ENCODE data around the gene SLC4A2.
A peak's percentile ranks its signal among the peaks of the same experiment; 100 is the strongest.
"Not testable (repeated sequence)": the region's sequence is repeated elsewhere in the genome, so short reads cannot be mapped to it uniquely, and the experiment has no call there.

SLC4A2 gene

GRCh38 chr7:151059367-151060112 is at the start of gene SLC4A2:
TSS of gene SLC4A2 (plus strand) at chr7:151059589. CDS start at chr7:151061988, 2,399 bp downstream.
- Histone ChIP-seq H3K4me1 (ENCODE audit: control insufficient read depth in 1 of 2, insufficient read depth in 2 of 2, low read length in 2 of 2) (peaks cover 23 to 49% of the 10 kb centered on the region in 2 donors), H3K9me3 (ENCODE audit: control insufficient read depth in 1 of 2, low read length in 2 of 2) (no peaks in the 10 kb centered on the region), H3K36me3 (ENCODE audit: control insufficient read depth in 1 of 2, insufficient read depth in 2 of 2, low read length in 2 of 2) (peaks cover 1 to 2% of the 10 kb centered on the region in 2 donors), H3K27me3 (ENCODE audit: low read depth, low read length) (no peaks in the 10 kb centered on the region), H3K4me3 (ENCODE audit: low read depth in 1 of 2, low read length in 2 of 2) (peak within 1 kb of the TSS; percentile 92 to 93), H3K27ac (ENCODE audit: low read length) (peak within 1 kb of the TSS; percentile 99)

DNA sequence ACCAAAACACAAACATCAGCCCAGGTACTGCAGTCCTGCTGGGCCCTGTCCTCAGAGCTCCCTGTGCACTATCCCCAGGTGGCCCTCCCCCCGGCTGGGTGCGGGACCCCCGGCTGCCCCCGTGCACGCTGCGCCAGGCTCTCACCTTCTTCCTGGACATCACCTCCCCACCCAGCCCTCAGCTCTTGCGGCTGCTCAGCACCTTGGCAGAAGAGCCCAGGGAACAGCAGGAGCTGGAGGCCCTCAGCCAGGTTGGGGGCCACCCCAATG is 49.4 kb upstream of the SLC4A2 start:
- Histone ChIP-seq H3K36me3 (ENCODE audit: control insufficient read depth in 1 of 2, insufficient read depth in 2 of 2, low read length in 2 of 2) (no peaks in the 10 kb centered on the region), H3K27me3 (ENCODE audit: low read depth, low read length) (peaks cover 5% of the 10 kb centered on the region), H3K4me1 (ENCODE audit: control insufficient read depth in 1 of 2, insufficient read depth in 2 of 2, low read length in 2 of 2) (peaks cover 6 to 36% of the 10 kb centered on the region in 2 donors), H3K9me3 (ENCODE audit: control insufficient read depth in 1 of 2, low read length in 2 of 2) (no peaks in the 10 kb centered on the region), H3K4me3 (ENCODE audit: low read depth in 1 of 2, low read length in 2 of 2) (no peak overlapping the region), H3K27ac (ENCODE audit: low read length) (no peak overlapping the region)

DNA sequence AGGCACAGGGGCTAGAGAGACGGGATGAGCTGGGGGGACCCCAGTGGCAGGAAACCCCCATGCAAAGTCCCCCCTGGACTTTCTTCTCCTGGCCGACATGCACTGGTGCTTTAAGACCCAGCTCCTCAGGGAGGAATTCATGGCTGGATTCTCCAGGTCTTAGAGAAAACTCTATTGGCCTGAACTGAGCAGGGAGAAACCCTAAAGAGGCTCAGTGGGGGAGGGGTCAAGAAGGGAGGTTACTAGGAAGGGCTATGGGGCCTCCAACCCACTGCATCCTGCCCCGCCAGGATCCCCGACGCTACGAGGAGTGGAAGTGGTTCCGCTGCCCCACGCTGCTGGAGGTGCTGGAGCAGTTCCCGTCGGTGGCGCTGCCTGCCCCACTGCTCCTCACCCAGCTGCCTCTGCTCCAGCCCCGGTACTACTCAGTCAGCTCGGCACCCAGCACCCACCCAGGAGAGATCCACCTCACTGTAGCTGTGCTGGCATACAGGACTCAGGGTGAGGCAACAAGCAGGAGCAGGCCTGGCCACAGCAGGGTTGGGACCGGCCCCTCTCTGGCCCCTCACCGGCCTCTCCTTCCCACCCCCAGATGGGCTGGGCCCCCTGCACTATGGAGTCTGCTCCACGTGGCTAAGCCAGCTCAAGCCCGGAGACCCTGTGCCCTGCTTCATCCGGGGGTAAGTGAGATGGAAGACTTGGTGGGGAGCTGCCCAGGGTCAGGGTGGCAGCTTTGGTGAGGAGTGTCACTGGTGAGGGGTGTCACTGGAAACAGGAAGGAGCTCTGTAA is 48.9 kb upstream of the SLC4A2 start:
- H3K9me3 ChIP-seq (ENCODE audit: control insufficient read depth in 1 of 2, low read length in 2 of 2) = no peaks in the 10 kb centered on the region
- H3K27ac ChIP-seq (ENCODE audit: low read length) = no peak overlapping the region
- H3K27me3 ChIP-seq (ENCODE audit: low read depth, low read length) = peaks cover 7% of the 10 kb centered on the region
- peaks cover 6 to 36% of the 10 kb centered on the region in 2 donors for H3K4me1 ChIP-seq (ENCODE audit: control insufficient read depth in 1 of 2, insufficient read depth in 2 of 2, low read length in 2 of 2)
- H3K4me3 ChIP-seq (ENCODE audit: low read depth in 1 of 2, low read length in 2 of 2) = no peak overlapping the region
- H3K36me3 ChIP-seq (ENCODE audit: control insufficient read depth in 1 of 2, insufficient read depth in 2 of 2, low read length in 2 of 2) = no peaks in the 10 kb centered on the region

- peaks cover 10% of the 10 kb centered on the region for H3K27me3 ChIP-seq (ENCODE audit: low read depth, low read length)
- H3K27ac ChIP-seq (ENCODE audit: low read length) = no peak overlapping the region
- H3K4me3 ChIP-seq (ENCODE audit: low read depth in 1 of 2, low read length in 2 of 2) = no peak overlapping the region
- peaks cover 6 to 36% of the 10 kb centered on the region in 2 donors for H3K4me1 ChIP-seq (ENCODE audit: control insufficient read depth in 1 of 2, insufficient read depth in 2 of 2, low read length in 2 of 2)
- no peaks in the 10 kb centered on the region for H3K9me3 ChIP-seq (ENCODE audit: control insufficient read depth in 1 of 2, low read length in 2 of 2)
- no peaks in the 10 kb centered on the region for H3K36me3 ChIP-seq (ENCODE audit: control insufficient read depth in 1 of 2, insufficient read depth in 2 of 2, low read length in 2 of 2)
Observed at GRCh38 chr7:151011097-151011409, 48.3 kb upstream of the SLC4A2 start.

GRCh38 chr7:151011616-151012015 is 47.8 kb upstream of the SLC4A2 start:
- H3K4me3 ChIP-seq (ENCODE audit: low read depth in 1 of 2, low read length in 2 of 2); H3K27me3 ChIP-seq (ENCODE audit: low read depth, low read length); H3K9me3 ChIP-seq (ENCODE audit: control insufficient read depth in 1 of 2, low read length in 2 of 2); H3K36me3 ChIP-seq (ENCODE audit: control insufficient read depth in 1 of 2, insufficient read depth in 2 of 2, low read length in 2 of 2); H3K27ac ChIP-seq (ENCODE audit: low read length): not testable (repeated sequence)
- H3K4me1 ChIP-seq (ENCODE audit: control insufficient read depth in 1 of 2, insufficient read depth in 2 of 2, low read length in 2 of 2) = peaks cover 6 to 34% of the 10 kb centered on the region in 2 donors

DNA sequence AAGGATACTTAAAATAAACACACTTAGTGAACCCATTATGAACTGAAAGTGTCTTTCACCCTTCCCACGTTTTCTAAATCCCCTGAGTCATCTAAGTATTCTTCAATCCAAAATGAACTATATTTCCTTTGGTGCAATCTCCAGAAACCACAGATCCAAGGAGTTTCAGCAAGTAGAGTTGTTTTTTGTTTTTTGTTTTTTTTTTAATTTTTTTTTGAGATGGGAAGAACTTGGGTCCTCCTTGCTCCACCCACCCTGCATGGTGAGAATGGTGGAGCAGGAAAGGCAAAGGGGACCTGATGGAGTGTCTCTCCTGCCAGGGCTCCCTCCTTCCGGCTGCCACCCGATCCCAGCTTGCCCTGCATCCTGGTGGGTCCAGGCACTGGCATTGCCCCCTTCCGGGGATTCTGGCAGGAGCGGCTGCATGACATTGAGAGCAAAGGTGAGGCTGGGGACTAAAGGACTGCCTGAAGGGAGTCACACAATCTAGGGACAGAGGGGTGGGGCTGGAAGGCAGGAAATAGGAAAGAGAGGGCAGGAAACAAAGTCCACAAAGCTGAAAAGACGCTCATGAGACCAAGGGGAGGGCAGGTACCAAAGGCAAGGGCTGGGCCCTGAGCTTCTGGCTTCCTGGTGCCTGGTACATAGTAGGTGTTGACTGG is 47.2 kb upstream of the SLC4A2 start:
- peaks cover 6 to 32% of the 10 kb centered on the region in 2 donors for H3K4me1 ChIP-seq (ENCODE audit: control insufficient read depth in 1 of 2, insufficient read depth in 2 of 2, low read length in 2 of 2)
- H3K27me3 ChIP-seq (ENCODE audit: low read depth, low read length) = peaks cover 10% of the 10 kb centered on the region
- no peaks in the 10 kb centered on the region for H3K9me3 ChIP-seq (ENCODE audit: control insufficient read depth in 1 of 2, low read length in 2 of 2)
- no peak overlapping the region for H3K4me3 ChIP-seq (ENCODE audit: low read depth in 1 of 2, low read length in 2 of 2)
- no peaks in the 10 kb centered on the region for H3K36me3 ChIP-seq (ENCODE audit: control insufficient read depth in 1 of 2, insufficient read depth in 2 of 2, low read length in 2 of 2)
- no peak overlapping the region for H3K27ac ChIP-seq (ENCODE audit: low read length)

- Histone ChIP-seq H3K4me3 (ENCODE audit: low read depth in 1 of 2, low read length in 2 of 2) (peak overlapping the region in 1 of 2 donors; percentile 62), H3K27me3 (ENCODE audit: low read depth, low read length) (peaks cover 10% of the 10 kb centered on the region), H3K27ac (ENCODE audit: low read length) (no peak overlapping the region), H3K9me3 (ENCODE audit: control insufficient read depth in 1 of 2, low read length in 2 of 2) (no peaks in the 10 kb centered on the region), H3K4me1 (ENCODE audit: control insufficient read depth in 1 of 2, insufficient read depth in 2 of 2, low read length in 2 of 2) (peaks cover 6 to 34% of the 10 kb centered on the region in 2 donors), H3K36me3 (ENCODE audit: control insufficient read depth in 1 of 2, insufficient read depth in 2 of 2, low read length in 2 of 2) (no peaks in the 10 kb centered on the region)
Observed at GRCh38 chr7:151012911-151013347, 46.5 kb upstream of the SLC4A2 start.

DNA sequence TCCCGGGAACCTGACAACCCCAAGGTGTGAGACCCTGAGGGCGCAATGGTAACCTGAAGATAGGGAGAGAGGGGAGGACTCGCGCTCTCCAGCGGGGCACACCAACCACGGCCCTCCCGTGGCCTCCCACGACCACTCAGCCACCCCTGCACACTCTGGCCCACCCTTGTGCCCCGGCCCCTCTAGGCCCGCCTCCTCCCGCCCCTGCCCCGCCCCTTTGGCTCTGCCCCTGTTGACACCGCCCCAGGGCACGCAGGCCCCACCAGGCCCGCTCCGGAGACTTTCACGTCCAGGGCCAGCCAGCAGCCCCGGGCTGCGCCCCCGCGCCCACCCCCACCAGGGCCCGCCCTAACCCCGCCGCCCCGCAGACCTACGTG is 46.0 kb upstream of the SLC4A2 start:
- Histone ChIP-seq H3K9me3 (ENCODE audit: control insufficient read depth in 1 of 2, low read length in 2 of 2) (no peaks in the 10 kb centered on the region), H3K27me3 (ENCODE audit: low read depth, low read length) (peaks cover 10% of the 10 kb centered on the region), H3K4me1 (ENCODE audit: control insufficient read depth in 1 of 2, insufficient read depth in 2 of 2, low read length in 2 of 2) (peaks cover 6 to 36% of the 10 kb centered on the region in 2 donors), H3K27ac (ENCODE audit: low read length) (no peak overlapping the region), H3K4me3 (ENCODE audit: low read depth in 1 of 2, low read length in 2 of 2) (peak overlapping the region in 1 of 2 donors; percentile 62), H3K36me3 (ENCODE audit: control insufficient read depth in 1 of 2, insufficient read depth in 2 of 2, low read length in 2 of 2) (no peaks in the 10 kb centered on the region)

- Histone ChIP-seq H3K36me3 (ENCODE audit: control insufficient read depth in 1 of 2, insufficient read depth in 2 of 2, low read length in 2 of 2) (no peaks in the 10 kb centered on the region), H3K9me3 (ENCODE audit: control insufficient read depth in 1 of 2, low read length in 2 of 2) (no peaks in the 10 kb centered on the region), H3K27ac (ENCODE audit: low read length) (no peak overlapping the region), H3K27me3 (ENCODE audit: low read depth, low read length) (peaks cover 10% of the 10 kb centered on the region), H3K4me3 (ENCODE audit: low read depth in 1 of 2, low read length in 2 of 2) (peak overlapping the region; percentile 26 to 62), H3K4me1 (ENCODE audit: control insufficient read depth in 1 of 2, insufficient read depth in 2 of 2, low read length in 2 of 2) (peaks cover 6 to 35% of the 10 kb centered on the region in 2 donors)
Observed at GRCh38 chr7:151013733-151014497, 45.5 kb upstream of the SLC4A2 start.

DNA sequence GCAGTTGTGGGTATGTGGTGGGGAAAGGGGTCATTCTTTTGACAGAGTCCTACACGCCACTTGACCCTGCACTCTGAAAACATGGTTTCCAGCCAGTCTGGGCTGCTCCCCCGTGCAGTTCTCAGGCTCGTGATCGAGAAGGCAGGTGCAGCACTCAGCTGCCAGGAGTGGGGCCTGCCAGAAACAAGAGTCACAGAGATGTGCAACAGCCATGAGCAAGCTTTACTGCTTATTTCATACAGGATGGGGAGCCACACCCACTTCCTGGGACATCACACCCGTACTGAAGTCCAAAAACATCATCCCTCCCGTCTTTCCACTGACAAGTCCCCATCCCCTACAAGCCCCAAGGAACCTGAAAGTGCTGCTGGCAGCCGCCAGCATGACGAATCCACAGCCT is 44.4 kb upstream of the SLC4A2 start:
- H3K4me1 ChIP-seq (ENCODE audit: control insufficient read depth in 1 of 2, insufficient read depth in 2 of 2, low read length in 2 of 2) = peaks cover 6 to 34% of the 10 kb centered on the region in 2 donors

DNA sequence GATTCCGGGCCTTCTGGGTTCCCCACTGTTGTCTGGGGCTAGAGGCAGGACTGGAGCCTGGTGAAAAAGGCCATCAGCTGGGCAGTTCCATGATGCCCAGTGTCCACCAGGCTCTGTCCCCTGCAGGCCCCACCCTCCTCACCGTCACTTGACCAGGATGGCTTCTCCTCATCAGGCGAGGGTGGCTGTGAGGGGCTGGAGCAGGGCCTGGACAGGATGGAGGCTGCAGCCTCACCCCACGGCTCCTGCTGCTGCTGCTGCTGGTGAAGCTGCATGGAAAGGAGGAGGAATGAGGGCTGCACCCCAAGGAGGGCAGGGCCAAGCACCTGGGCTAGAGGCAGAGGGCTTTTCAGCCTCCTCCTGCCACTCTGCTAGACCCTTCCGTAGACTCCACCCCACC is 43.4 kb upstream of the SLC4A2 start:
- Histone ChIP-seq H3K27ac (ENCODE audit: low read length) (no peak overlapping the region), H3K27me3 (ENCODE audit: low read depth, low read length) (peaks cover 25% of the 10 kb centered on the region), H3K4me3 (ENCODE audit: low read depth in 1 of 2, low read length in 2 of 2) (no peak overlapping the region), H3K9me3 (ENCODE audit: control insufficient read depth in 1 of 2, low read length in 2 of 2) (no peaks in the 10 kb centered on the region), H3K4me1 (ENCODE audit: control insufficient read depth in 1 of 2, insufficient read depth in 2 of 2, low read length in 2 of 2) (peaks cover 6 to 26% of the 10 kb centered on the region in 2 donors), H3K36me3 (ENCODE audit: control insufficient read depth in 1 of 2, insufficient read depth in 2 of 2, low read length in 2 of 2) (no peaks in the 10 kb centered on the region)

More for the DNA sequence above, 44.4 kb upstream of the SLC4A2 start:
- H3K27ac ChIP-seq (ENCODE audit: low read length) = no peak overlapping the region
- no peak overlapping the region for H3K4me3 ChIP-seq (ENCODE audit: low read depth in 1 of 2, low read length in 2 of 2)
- H3K9me3 ChIP-seq (ENCODE audit: control insufficient read depth in 1 of 2, low read length in 2 of 2) = no peaks in the 10 kb centered on the region
- H3K36me3 ChIP-seq (ENCODE audit: control insufficient read depth in 1 of 2, insufficient read depth in 2 of 2, low read length in 2 of 2) = no peaks in the 10 kb centered on the region
- peaks cover 20% of the 10 kb centered on the region for H3K27me3 ChIP-seq (ENCODE audit: low read depth, low read length)

Measured in muscle layer of duodenum (tissue), 2 donors.